NCI-H146 treated with DMSO at 0.1 percent for 48 hours (cell line): ENCODE results near the gene SPATS2L.

Experiments
- DNase-seq: peaks from one replicate; lab custom pipeline; 2025; ENCODE audit not compliant: unreplicated experiment; lab: John Stamatoyannopoulos, UW

SPATS2L gene

GRCh38 chr2:200438846-200439245 is 132.4 kb downstream of the SPATS2L start:
- no peak for DNase-seq

GRCh38 chr2:200439981-200440380 is 133.5 kb downstream of the SPATS2L start:
- no peak for DNase-seq

GRCh38 chr2:200442471-200442870 is 136.0 kb downstream of the SPATS2L start:
- DNase-seq = no peak

GRCh38 chr2:200443376-200443775 is 136.9 kb downstream of the SPATS2L start:
- no peak for DNase-seq

- DNase-seq = no peak
Measured at GRCh38 chr2:200443916-200444315, 137.4 kb downstream of the SPATS2L start.

GRCh38 chr2:200444530-200444929 is 138.0 kb downstream of the SPATS2L start:
- no peak for DNase-seq

- DNase-seq = no peak
Measured at GRCh38 chr2:200445284-200445683, 138.8 kb downstream of the SPATS2L start.

- DNase-seq = no peak
Measured at GRCh38 chr2:200446612-200447011, 140.1 kb downstream of the SPATS2L start.

- no peak for DNase-seq
Measured at GRCh38 chr2:200447139-200447855, 140.8 kb downstream of the SPATS2L start.

GRCh38 chr2:200448455-200448854 is 142.0 kb downstream of the SPATS2L start:
- no peak for DNase-seq

- DNase-seq = no peak
Measured at GRCh38 chr2:200449149-200449548, 142.7 kb downstream of the SPATS2L start.

GRCh38 chr2:200450288-200450687 is 143.8 kb downstream of the SPATS2L start:
- no peak for DNase-seq

GRCh38 chr2:200451511-200451910 is 145.0 kb downstream of the SPATS2L start:
- DNase-seq = no peak

GRCh38 chr2:200452377-200452776 is 145.9 kb downstream of the SPATS2L start:
- no peak for DNase-seq

- DNase-seq = no peak
Measured at GRCh38 chr2:200453142-200453852, 146.8 kb downstream of the SPATS2L start.

GRCh38 chr2:200453853-200454534 is 147.5 kb downstream of the SPATS2L start:
- DNase-seq = no peak

GRCh38 chr2:200454927-200455801 is 148.7 kb downstream of the SPATS2L start:
- no peak for DNase-seq

- DNase-seq = no peak
Measured at GRCh38 chr2:200455958-200456421, 149.5 kb downstream of the SPATS2L start.

- DNase-seq = no peak
Measured at GRCh38 chr2:200456567-200456966, 150.1 kb downstream of the SPATS2L start.

GRCh38 chr2:200459101-200459500 is 152.6 kb downstream of the SPATS2L start:
- DNase-seq = no peak
